Thyroid gland (tissue), 4 donors: Measurements from ENCODE around the gene TAF4B. TPM values are rescaled to one million over a fixed set of nuclear protein-coding genes. Genes with fewer than 3 reads are reported as not detected.

Experiments used
- DNase-seq, 2 donors: peaks; one replicate each; pipeline ENCODE4 v3.0.0-alpha.2; 2019
- H3K27ac ChIP-seq, 3 donors: fragments of 200-600 bp; sonication (generic); 1 replicate in 2 of 3; 2 replicates in 1 of 3; pipeline ENCODE4 v1.5.1; 2016 to 2019; ENCODE audit warnings: mild to moderate bottlenecking in 1 of 3, moderate library complexity in 1 of 3
- H3K27me3 ChIP-seq: fragments of 200-600 bp; sonication (generic); one replicate; pipeline ENCODE4 v1.5.1; 2019
- H3K36me3 ChIP-seq, 2 donors: fragments of 200-600 bp; sonication (generic); one replicate each; pipeline ENCODE4 v1.5.1; 2016 to 2019
- H3K4me1 ChIP-seq, 2 donors: fragments of 200-600 bp; sonication (generic); one replicate each; pipeline ENCODE4 v1.5.1; 2017 to 2019
- H3K4me3 ChIP-seq, 3 donors: fragments of 200-600 bp; sonication (generic); replicated peaks in 1 of 3; 1 replicate in 2 of 3; 2 replicates in 1 of 3; pipeline ENCODE4 v1.5.1; 2016; ENCODE audit warnings: mild to moderate bottlenecking in 1 of 3
- H3K9me3 ChIP-seq: fragments of 200-600 bp; sonication (generic); one replicate; pipeline ENCODE4 v1.5.1; 2017
- CTCF ChIP-seq, 6 experiments: fragments of 200-600 bp in 3 of 6; fragments of 450-650 bp in 3 of 6; sonication (generic) in 3 of 6; IDR thresholded peaks; one replicate each; pipeline ENCODE4 v1.5.1; 2016 to 2019; ENCODE audit warnings: antibody characterized with exemption in 6 of 6, mild to moderate bottlenecking in 2 of 6, inconsistent platforms in 1 of 6, moderate library complexity in 1 of 6
- POLR2A ChIP-seq, 2 donors: fragments of 450-650 bp; IDR thresholded peaks; one replicate each; pipeline ENCODE4 v1.6.1; 2017; ENCODE audit warnings: antibody characterized with exemption in 2 of 2, mild to moderate bottlenecking in 2 of 2, moderate library complexity in 1 of 2
- WGBS, 2 donors: methylation state at CpG; one replicate each; pipeline ENCODE4 v1.1.5; 2017; 5-methylcytosine and 5-hydroxymethylcytosine counted together
- intact Hi-C: fragments of 100-400 bp; cut with DNase I; formaldehyde crosslinking; loops from one replicate; pipeline ENCODE4 v1.15.1; 2023
- total RNA-seq, 4 donors: library from RNA; depleted of rRNA; stranded (reverse); fragments of >200 nt; gene quantifications; one replicate each; pipeline ENCODE4 v1.2.3, GENCODE V29; 2016

Gene TAF4B
- total RNA-seq, 4 donors from 2014 or later = 8.7 to 12.7 (median 9.8) TPM

- H3K27ac ChIP-seq = no peak overlapping the region
- intact Hi-C loops = no loop called here
Measured at GRCh38 chr18:26425148-26425531, 198.9 kb downstream of the TAF4B start.

GRCh38 chr18:26429535-26430226 is 203.4 kb downstream of the TAF4B start:
- WGBS, 2 donors = 51 to 54% methylated on average over 5 of the region's 5 CpGs
- Histone ChIP-seq H3K27ac (no peak overlapping the region), H3K4me1 (no peaks in the 10 kb centered on the region), H3K4me3 (no peak overlapping the region), H3K36me3 (no peaks in the 10 kb centered on the region), H3K27me3 (no peaks in the 10 kb centered on the region), H3K9me3 (no peaks in the 10 kb centered on the region)
- intact Hi-C loops = no loop called here
- no peak for TF ChIP-seq CTCF (IDR thresholded peaks at IDR 0.05)
- no peak for TF ChIP-seq POLR2A (IDR thresholded peaks at IDR 0.05)
- DNase-seq = peak in 1 of 2 donors; percentile 15

More at GRCh38 chr18:26425148-26425531, 198.9 kb downstream of the TAF4B start:
- H3K36me3 ChIP-seq = no peaks in the 10 kb centered on the region
- H3K4me1 ChIP-seq = no peaks in the 10 kb centered on the region
- no peaks in the 10 kb centered on the region for H3K9me3 ChIP-seq
- H3K4me3 ChIP-seq = no peak overlapping the region
- WGBS, 2 donors = 76 to 84% methylated on average over 5 of the region's 5 CpGs
- TF ChIP-seq CTCF (IDR thresholded peaks at IDR 0.05) (no peak), POLR2A (IDR thresholded peaks at IDR 0.05) (no peak)
- H3K27me3 ChIP-seq = no peaks in the 10 kb centered on the region
- DNase-seq = no peak

- H3K4me3 ChIP-seq = no peak overlapping the region
- no peaks in the 10 kb centered on the region for H3K36me3 ChIP-seq
- no peak for DNase-seq
- no peaks in the 10 kb centered on the region for H3K4me1 ChIP-seq
- no peaks in the 10 kb centered on the region for H3K9me3 ChIP-seq
- no peaks in the 10 kb centered on the region for H3K27me3 ChIP-seq
- intact Hi-C loops = no loop called here
- WGBS, 2 donors = 85 to 87% methylated on average over 5 of the region's 5 CpGs
- no peak for TF ChIP-seq POLR2A (IDR thresholded peaks at IDR 0.05)
- no peak for TF ChIP-seq CTCF (IDR thresholded peaks at IDR 0.05)
- H3K27ac ChIP-seq = no peak overlapping the region
Measured at GRCh38 chr18:26432651-26433424, 206.6 kb downstream of the TAF4B start.

- no peak overlapping the region for H3K27ac ChIP-seq
- no peaks in the 10 kb centered on the region for H3K9me3 ChIP-seq
- no peak for DNase-seq
- H3K36me3 ChIP-seq = no peaks in the 10 kb centered on the region
- 75 to 96% methylated on average over 2 of the region's 2 CpGs for WGBS, 2 donors
- intact Hi-C loops = no loop called here
- no peak for TF ChIP-seq POLR2A (IDR thresholded peaks at IDR 0.05)
- TF ChIP-seq CTCF (IDR thresholded peaks at IDR 0.05) = no peak
- H3K4me1 ChIP-seq = no peaks in the 10 kb centered on the region
- H3K4me3 ChIP-seq = no peak overlapping the region
- no peaks in the 10 kb centered on the region for H3K27me3 ChIP-seq
Measured at GRCh38 chr18:26434887-26435286, 208.6 kb downstream of the TAF4B start.
